Lower leg skin (tissue), 3 donors: ENCODE results near the gene IFT27.

ENCODE experiments used
- CTCF ChIP-seq, 3 donors: fragments of 450-650 bp; IDR thresholded peaks; one replicate each; pipeline ENCODE4 v1.5.1; 2016; ENCODE audit warnings: antibody characterized with exemption in 3 of 3, mild to moderate bottlenecking in 3 of 3, moderate library complexity in 2 of 3
- POLR2A ChIP-seq, 2 donors: fragments of 450-650 bp; IDR thresholded peaks; one replicate each; pipeline ENCODE4 v1.6.1; 2016 to 2017; ENCODE audit warnings: antibody characterized with exemption in 2 of 2, mild to moderate bottlenecking in 1 of 2, moderate library complexity in 1 of 2

DNA sequence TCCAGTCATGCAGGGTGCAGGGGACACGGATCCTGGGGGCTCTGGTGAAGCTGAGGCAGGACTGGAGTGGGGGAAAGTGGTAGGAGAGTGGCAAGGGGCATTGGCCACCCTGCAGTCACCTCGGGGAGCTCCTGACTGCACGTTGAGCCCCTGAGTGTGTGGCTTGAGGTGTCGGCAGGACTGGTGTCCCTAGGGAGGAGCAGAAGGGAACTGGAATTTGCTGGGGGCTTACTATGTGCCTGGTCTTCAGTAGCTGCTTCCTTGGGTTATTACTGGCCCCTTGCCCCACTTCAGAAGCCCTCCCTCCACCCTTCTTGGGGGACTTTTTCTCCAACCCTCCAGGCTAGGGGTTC lies 31.5 kb downstream of the IFT27 start:
- no peak for TF ChIP-seq CTCF (IDR thresholded peaks at IDR 0.05)
- no peak for TF ChIP-seq POLR2A (IDR thresholded peaks at IDR 0.05)
